Posterior vena cava (tissue), 2 donors: ENCODE data around the gene RAB20. TPM values are rescaled to one million over a fixed set of nuclear protein-coding genes. Genes with fewer than 3 reads are reported as not detected.

Source experiments
- DNase-seq: peaks from one replicate; pipeline ENCODE4 v3.0.0-alpha.2; 2020; ENCODE audit warnings: low spot score
- intact Hi-C, 2 donors: fragments of 100-400 bp; cut with DNase I; formaldehyde crosslinking; loops; one replicate each; pipeline versions ENCODE4 v1.14.1 to v1.14.2; 2022 to 2023
- total RNA-seq, 2 donors: library from RNA; stranded (reverse); fragmentation: NEBNext Ultra II Directional; extraction: Animal tissue kit (Norgen Biotek cat#: 25700); gene quantifications; one replicate each; pipeline ENCODE4 v1.2.1, GENCODE V29; 2021
- donor health status: DM: yes; HTN: yes; CAD: no.
- donor health status: DM: yes; HTN: yes; CAD: no.

Gene RAB20
- total RNA-seq, 2 donors from 2014 or later = 8.5 to 11.9 TPM

DNA sequence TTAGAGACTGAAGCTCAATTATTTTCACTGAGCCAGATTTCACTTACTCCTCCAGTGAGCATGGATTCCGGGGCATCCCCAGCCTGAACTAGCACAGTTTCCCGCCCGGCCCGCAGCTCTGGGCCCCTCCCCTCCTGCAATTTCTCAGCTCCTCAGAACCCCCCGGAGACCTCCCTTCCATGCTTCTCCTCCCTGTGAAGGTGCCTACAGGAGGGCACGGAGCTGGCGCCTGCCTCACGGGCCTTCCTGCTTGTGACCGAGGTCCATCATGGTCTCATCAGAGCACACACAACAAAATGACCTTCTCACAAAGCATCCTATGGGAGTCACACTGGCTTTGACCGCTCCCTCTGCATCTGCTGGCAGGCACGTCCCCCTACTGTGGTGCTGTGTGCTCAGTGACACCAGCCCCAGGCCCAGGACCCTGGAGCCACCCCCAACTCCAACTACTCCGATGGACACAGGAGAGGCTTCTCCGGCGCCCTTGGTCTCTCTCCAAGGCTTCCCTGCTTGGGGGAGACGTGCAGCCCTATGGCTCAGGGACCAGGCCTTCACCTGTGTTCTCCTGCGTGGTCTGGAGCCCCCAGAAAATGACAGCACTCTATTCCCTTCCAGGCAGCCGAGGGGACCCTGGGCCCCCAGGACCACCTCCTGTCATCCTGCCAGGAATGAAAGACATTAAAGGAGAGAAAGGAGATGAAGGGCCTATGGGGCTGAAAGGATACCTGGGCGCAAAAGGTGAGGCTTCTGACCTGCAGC, 77.1 kb downstream of the RAB20 start:
- intact Hi-C loops = no loop called here
- DNase-seq = no peak

DNA sequence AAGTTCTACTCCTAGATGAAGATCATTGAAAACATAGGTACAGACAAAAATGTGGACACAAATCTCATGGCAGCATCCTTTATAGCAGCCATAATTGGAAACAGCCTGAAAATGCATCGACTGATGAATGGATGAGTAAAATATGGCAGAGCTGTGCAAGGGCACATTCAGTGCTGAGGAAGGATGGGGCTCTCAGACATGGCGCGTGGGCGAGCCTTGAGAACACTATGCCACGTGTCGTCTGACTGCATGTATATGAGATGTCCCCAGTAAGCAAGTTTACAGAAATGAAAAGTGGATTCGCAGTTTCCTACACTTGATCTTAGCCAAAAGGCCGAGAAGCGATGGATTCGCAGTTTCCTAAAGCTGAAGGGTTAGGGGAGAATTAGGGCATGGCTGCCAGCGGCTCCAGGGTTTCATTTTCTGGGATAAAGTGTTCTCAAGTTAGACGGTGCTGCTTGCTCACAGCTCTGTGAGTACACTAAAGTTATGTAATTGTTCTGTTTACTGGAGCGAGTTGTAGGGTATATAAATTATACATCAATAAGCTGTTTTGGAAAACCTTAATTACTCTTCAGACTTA, 78.0 kb downstream of the RAB20 start:
- DNase-seq = no peak
- intact Hi-C loops = no loop called here

DNA sequence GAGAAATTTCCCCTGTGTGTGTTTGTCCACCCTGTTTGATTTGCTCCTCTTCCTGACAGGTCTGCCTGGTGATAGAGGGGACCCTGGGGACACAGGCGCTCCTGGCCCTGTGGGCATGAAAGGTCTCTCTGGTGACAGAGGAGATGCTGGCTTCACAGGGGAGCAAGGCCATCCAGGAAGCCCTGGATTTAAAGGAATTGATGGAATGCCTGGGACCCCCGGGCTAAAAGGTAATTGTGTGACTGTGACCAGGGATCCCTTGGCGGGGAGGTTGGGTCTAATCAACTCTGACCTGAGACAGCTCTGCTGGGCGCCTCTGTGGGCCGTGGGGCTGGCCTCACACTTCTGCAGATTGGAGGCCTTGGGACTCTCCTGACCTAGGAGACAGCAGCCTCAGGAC, 81.4 kb downstream of the RAB20 start:
- no peak for DNase-seq
- intact Hi-C loops = no loop called here

DNA sequence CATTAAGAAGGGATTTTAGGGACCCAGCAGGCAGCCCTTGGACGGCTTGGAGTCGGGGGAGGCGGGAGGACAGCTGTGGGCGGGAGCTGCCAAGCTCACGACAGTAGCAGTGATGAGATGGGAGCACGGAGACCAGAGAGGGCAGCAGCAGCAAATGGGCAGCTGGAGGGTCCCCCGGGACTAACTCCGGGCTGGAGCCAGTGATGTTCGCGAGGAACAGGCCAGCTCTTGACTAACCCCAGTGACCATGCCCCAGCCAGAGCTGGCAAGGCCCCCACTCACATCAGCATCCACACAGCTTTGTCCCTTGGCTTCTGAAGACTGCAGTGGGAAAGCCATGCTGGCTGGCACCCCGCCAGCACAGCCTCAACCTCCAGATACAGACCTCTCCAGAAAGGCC, 81.9 kb downstream of the RAB20 start:
- DNase-seq = peak; percentile 89
- intact Hi-C loops = loop anchor here in 1 of 2 donors (10.0 kb wide), 1 partner anchor 155 kb away; no protein-coding TSS in a partner anchor

DNA sequence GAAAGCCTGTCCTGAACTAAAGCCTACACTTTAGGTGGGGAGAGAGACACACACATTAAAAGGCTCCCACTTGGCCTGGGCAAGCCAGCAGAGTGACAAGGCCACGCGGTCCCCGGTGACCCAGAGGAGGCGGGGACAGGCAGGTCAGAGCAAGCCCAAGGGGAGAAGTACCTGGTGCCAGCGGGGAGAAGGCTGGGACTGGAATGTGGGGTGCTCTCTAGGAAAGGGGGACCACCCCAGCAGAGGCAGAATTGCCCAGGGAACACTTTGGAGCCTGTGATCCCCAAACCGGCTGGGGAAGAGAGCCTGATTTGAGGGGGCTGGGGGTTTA, 82.3 kb downstream of the RAB20 start:
- intact Hi-C loops = loop anchor here in 1 of 2 donors (10.0 kb wide), 1 partner anchor 156 kb away; no protein-coding TSS in a partner anchor
- DNase-seq = no peak

DNA sequence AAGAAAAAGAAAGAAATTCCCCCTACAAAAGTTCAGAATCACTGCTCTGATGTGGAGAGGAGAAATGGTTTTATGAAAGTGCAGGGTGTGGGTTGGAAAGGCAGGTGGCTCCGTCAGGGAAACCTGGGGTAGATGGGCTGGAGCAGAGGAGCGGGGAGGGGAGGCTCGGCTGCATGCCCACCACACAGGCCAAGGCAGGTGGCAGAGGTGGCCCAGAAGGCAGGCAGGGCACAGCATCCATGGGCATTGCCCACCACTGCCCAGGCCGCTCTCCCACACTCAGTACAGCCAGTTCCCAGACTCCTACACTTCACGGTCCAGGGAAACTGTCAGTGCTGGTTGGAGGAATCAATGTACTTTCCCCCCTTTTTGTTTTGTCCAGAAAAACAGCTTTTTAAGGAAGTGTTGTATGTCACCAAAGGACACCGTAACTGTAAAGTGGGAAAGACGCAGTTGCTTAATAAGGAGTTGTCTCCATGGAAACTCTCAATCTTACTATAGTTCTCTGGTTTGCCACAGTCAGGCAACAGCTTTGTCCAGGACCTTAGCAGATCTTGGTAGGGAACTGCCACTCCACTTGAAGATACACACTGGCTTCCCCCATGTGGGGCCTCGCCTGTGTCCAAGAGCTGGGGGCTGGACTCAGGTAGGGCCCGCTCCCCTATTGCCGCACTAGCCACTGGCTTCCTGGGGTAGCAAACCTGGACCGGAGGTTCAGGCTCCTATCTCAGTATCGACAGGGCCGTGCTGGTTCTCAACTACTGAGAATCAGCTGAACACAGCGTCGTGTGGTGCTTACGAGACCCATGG, 82.9 kb downstream of the RAB20 start:
- DNase-seq = no peak
- intact Hi-C loops = loop anchor here in 1 of 2 donors (10.0 kb wide), 1 partner anchor 156 kb away; no protein-coding TSS in a partner anchor

DNA sequence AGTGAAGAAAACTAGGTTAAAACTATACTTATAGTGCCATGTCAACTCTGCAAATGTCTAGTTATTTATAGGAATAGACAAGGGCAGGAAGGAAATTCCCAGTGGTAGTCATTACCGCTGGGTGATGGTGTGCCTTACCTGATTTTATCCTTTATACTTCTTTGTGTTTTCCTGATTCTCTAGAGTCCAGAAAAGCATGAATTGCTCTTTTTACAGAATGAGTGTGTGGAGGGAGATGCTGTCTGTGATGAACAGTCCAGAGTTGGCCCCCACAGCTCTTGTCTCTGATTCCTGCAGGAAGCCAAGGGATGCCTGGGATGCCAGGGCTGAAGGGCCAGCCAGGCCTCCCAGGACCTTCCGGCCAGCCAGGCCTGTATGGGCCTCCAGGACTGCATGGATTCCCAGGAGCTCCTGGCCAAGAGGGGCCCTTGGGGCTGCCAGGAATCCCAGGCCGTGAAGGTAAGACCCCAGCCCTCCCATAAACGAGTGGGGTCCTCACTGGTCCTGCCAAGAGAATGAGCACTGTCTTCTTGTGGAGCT, 83.7 kb downstream of the RAB20 start:
- intact Hi-C loops = loop anchor here in 1 of 2 donors (10.0 kb wide), 1 partner anchor 157 kb away; no protein-coding TSS in a partner anchor
- no peak for DNase-seq

DNA sequence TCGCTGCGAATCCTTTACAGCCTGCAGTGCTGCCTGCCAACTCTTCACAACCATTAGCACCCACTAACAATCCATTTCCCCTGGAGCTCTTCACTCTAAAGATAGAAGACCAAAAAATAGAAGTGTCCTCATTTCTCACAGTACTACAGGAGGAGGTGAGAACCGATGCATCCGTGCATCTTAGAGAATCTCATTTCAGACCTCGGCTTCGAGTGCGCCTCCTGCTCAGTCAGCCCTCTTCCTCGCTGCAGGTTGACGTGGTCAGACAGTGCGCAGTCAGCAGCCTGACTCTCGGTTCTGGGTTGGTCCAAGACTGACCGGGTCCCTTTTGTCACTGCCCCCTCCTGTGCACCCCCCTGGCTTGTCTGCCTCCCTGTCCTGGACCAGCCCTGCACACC, 85.3 kb downstream of the RAB20 start:
- no peak for DNase-seq
- intact Hi-C loops = loop anchor here in 1 of 2 donors (10.0 kb wide), 1 partner anchor 159 kb away; no protein-coding TSS in a partner anchor

DNA sequence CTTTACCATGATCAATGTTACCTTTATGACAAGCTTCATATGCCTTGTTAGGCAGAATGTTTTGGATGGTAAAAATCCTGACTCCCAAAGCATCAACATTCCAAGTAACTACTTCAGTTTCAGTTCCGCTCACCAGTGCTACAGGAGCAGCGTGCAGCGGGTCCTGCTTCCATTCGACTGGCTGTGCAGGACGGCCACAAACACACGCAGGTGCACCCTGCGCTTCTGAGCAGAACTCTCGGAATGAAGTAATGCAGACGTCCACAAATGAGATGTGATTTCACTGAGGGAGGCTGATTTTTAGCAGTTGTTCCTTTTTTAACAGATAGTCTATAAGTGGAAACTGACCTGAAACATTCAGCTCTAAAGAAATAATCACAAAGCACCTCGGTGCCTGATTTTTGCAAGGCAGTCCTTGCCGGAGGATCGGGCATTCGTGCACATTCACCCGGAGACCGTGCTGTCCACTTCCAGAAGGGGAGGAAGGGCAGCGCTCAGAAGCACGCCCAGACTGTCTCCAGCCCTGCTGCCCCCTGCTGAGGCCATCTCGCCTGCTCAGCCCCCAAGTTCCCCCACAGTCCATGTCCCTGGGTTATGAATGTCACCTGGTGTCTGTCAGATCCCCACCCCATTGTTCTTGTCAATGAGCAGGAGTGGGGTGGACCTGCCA, 85.8 kb downstream of the RAB20 start:
- intact Hi-C loops = loop anchor here in 1 of 2 donors (10.0 kb wide), 1 partner anchor 159 kb away; no protein-coding TSS in a partner anchor
- DNase-seq = peak; percentile 64

DNA sequence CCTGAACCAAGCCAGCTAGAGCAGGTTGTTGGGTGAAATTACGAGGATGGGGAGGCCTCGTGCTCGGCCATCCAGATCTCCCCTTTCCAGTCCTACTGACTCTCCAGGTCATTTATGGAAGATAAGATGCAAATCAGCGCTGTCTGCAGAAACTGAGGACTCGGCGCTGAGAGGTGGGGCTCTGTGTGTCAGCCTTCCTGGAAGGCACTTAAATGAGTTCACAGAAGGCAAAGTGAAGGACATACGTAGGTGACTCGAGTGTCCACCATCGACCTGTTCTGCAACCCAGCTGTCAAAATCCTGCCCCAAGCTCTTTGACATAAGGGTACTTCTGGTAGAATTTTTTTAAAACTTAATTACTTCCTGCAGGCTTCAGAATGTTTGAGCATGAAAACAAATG, 86.4 kb downstream of the RAB20 start:
- intact Hi-C loops = loop anchor here in 1 of 2 donors (10.0 kb wide), 1 partner anchor 160 kb away; no protein-coding TSS in a partner anchor
- no peak for DNase-seq

DNA sequence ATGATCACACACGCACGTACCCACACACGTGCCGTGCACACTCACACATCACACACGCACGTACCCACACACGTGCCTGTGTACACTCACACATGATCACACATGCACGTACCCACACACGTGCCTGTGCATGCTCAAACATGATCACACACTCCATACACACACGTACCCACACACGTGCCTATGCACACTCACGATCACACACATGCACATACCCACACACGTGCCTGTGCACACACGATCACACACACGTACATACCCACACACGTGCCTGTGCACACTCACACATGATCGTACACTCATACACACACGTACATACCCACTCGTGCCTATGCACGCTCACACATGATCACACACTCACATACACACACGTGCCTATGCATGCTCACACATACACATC, 86.8 kb downstream of the RAB20 start:
- no peak for DNase-seq
- intact Hi-C loops = loop anchor here in 1 of 2 donors (10.0 kb wide), 1 partner anchor 160 kb away; no protein-coding TSS in a partner anchor

Other genes starting within 250 kb of the RAB20 start
- gene NAXD, start 53.8 kb upstream of the RAB20 start, total RNA-seq = 10 to 100 TPM; 19.5 to 21.7 TPM
- 10 to 100 TPM; 43.7 to 46.9 TPM for gene CARS2, start 144.4 kb upstream of the RAB20 start, total RNA-seq
- gene ING1, start 152.0 kb upstream of the RAB20 start, total RNA-seq = 1 to 10 TPM; 7.0 to 9.5 TPM